HL-60 (cell line): ENCODE data around the gene ADARB1.

ENCODE experiments used
- GABPA ChIP-seq: IDR thresholded peaks from 2 replicates; pipeline ENCODE4 v1.6.1; 2012; ENCODE audit warnings: low read depth
- POLR2AphosphoS5 ChIP-seq: IDR thresholded peaks from 2 replicates; pipeline ENCODE4 v1.6.1; 2012; ENCODE audit warnings: low read depth
- SPI1 ChIP-seq: IDR thresholded peaks from 2 replicates; pipeline ENCODE4 v1.6.1; 2012; ENCODE audit warnings: low read depth, mild to moderate bottlenecking, borderline replicate concordance
- TF ChIP-seq, protein P1 (sequence below): IDR thresholded peaks from one replicate; pipeline ENCODE4 v1.5.1; 2011; ENCODE audit warnings: low read length, control low read depth, inconsistent platforms; ENCODE audit not compliant: insufficient read depth
- TF ChIP-seq, protein P2 (sequence below): IDR thresholded peaks from 2 replicates; pipeline ENCODE4 v1.6.1; 2012; ENCODE audit warnings: low read depth; ENCODE audit not compliant: insufficient replicate concordance

DNA sequence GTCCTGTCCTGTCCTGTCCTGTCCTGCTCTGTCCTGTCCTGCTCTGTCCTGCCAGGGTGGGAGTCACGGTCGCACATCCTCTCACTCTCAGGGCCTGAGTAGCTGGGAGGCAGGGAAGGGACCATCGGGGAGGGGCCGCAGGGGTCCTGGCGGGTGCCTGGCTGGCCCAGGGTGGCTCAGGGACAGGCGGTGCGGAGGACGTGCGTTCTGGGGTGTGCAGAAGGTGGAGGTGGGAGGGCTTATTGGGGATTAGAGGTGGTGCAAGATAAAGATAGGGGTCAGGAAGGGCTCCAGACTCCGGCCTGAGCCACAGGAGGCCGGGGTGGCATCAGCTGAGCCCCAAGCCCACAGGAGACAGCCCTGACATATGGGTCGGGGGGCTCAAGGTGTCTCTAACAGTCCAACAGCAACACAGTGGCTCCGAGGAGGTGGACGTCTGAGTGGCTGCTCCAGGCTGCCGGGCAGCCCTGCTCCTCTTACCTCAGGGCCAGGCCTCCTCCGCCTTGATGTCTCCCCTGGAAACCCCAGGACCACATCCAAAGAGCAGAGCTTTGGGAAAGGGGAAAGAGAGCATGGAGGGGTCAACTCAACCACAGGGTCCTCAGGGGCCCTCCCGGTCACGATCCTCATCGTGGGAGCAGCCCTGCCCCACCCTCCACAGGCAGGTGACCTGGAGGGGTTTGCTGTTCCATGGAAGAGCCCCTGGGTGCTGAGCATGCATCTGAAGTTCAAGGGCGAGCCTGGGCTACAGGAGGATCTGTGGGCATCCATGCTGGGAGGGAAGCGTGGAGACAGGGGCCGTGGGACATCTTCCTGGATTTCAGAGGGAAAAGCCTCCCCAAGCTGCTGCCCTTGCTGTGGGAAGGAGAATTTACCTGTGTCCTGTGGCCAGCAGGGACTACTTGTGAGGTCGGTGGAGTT is 39.6 kb upstream of the ADARB1 start:
- TF ChIP-seq, protein P1, sequence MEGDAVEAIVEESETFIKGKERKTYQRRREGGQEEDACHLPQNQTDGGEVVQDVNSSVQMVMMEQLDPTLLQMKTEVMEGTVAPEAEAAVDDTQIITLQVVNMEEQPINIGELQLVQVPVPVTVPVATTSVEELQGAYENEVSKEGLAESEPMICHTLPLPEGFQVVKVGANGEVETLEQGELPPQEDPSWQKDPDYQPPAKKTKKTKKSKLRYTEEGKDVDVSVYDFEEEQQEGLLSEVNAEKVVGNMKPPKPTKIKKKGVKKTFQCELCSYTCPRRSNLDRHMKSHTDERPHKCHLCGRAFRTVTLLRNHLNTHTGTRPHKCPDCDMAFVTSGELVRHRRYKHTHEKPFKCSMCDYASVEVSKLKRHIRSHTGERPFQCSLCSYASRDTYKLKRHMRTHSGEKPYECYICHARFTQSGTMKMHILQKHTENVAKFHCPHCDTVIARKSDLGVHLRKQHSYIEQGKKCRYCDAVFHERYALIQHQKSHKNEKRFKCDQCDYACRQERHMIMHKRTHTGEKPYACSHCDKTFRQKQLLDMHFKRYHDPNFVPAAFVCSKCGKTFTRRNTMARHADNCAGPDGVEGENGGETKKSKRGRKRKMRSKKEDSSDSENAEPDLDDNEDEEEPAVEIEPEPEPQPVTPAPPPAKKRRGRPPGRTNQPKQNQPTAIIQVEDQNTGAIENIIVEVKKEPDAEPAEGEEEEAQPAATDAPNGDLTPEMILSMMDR: no peak
- TF ChIP-seq POLR2AphosphoS5: no peak
- TF ChIP-seq, protein P2, sequence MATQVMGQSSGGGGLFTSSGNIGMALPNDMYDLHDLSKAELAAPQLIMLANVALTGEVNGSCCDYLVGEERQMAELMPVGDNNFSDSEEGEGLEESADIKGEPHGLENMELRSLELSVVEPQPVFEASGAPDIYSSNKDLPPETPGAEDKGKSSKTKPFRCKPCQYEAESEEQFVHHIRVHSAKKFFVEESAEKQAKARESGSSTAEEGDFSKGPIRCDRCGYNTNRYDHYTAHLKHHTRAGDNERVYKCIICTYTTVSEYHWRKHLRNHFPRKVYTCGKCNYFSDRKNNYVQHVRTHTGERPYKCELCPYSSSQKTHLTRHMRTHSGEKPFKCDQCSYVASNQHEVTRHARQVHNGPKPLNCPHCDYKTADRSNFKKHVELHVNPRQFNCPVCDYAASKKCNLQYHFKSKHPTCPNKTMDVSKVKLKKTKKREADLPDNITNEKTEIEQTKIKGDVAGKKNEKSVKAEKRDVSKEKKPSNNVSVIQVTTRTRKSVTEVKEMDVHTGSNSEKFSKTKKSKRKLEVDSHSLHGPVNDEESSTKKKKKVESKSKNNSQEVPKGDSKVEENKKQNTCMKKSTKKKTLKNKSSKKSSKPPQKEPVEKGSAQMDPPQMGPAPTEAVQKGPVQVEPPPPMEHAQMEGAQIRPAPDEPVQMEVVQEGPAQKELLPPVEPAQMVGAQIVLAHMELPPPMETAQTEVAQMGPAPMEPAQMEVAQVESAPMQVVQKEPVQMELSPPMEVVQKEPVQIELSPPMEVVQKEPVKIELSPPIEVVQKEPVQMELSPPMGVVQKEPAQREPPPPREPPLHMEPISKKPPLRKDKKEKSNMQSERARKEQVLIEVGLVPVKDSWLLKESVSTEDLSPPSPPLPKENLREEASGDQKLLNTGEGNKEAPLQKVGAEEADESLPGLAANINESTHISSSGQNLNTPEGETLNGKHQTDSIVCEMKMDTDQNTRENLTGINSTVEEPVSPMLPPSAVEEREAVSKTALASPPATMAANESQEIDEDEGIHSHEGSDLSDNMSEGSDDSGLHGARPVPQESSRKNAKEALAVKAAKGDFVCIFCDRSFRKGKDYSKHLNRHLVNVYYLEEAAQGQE: no peak
- TF ChIP-seq GABPA: no peak
- TF ChIP-seq SPI1: no peak
